ENCODE measurements around the gene TLR4. TPM values are rescaled to one million over a fixed set of nuclear protein-coding genes. Genes with fewer than 3 reads are reported as not detected.

Gene TLR4
- total and polyA plus RNA-seq, 2 of the 4 experiments (the other 2 are of a cell fraction), result under 0.01 TPM; not detected in 1

DNA sequence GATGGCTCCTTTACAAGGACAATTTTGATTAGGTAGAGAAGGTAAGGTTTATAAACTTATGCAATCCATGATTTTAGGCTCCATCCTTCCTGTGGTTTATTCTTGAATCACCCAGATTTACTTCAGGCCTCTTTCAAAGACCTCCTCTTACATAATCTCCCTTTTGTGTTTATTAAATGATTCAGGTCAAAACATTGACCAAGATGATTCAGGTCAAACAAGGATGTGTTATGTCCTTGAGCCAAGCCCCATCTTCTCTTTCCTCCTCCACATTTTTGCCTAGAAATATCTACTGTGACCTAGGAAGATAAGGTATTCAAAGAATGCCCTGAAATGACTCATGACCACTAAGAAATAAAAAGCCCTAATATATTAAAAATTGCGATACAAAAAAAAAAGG is 31.8 kb upstream of the TLR4 start:
- H3K27ac ChIP-seq (ENCODE audit: insufficient read depth, low read length), result no peak overlapping the region
- dilution Hi-C loops (cut with HindIII; ENCODE audit: low sequenced_read_pairs, unreplicated experiment), result no loop called here
- TF ChIP-seq RCOR1 (IDR thresholded peaks at IDR 0.05; ENCODE audit: insufficient replicate concordance, low read length), result no peak
- no peak for TF ChIP-seq CTCF (conservative IDR thresholded peaks at IDR 0.05; ENCODE audit: low read depth, low read length)
- no peak for TF ChIP-seq RAD21 (IDR thresholded peaks at IDR 0.05; ENCODE audit: low read length)
- no peak for TF ChIP-seq CEBPB (IDR thresholded peaks at IDR 0.05; ENCODE audit: low read depth, low read length)
- no peak for TF ChIP-seq ELK1 (IDR thresholded peaks at IDR 0.05; ENCODE audit: borderline replicate concordance, low read depth, low read length)
- no peak for TF ChIP-seq POLR2A (IDR thresholded peaks at IDR 0.05; ENCODE audit: low read depth, low read length)
- TF ChIP-seq RFX5 (IDR thresholded peaks at IDR 0.05; ENCODE audit: low read depth, low read length), result no peak
- TF ChIP-seq, protein P1, sequence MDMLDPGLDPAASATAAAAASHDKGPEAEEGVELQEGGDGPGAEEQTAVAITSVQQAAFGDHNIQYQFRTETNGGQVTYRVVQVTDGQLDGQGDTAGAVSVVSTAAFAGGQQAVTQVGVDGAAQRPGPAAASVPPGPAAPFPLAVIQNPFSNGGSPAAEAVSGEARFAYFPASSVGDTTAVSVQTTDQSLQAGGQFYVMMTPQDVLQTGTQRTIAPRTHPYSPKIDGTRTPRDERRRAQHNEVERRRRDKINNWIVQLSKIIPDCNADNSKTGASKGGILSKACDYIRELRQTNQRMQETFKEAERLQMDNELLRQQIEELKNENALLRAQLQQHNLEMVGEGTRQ (IDR thresholded peaks at IDR 0.05; ENCODE audit: low read depth, low read length), result no peak
- no peak for TF ChIP-seq SMC3 (IDR thresholded peaks at IDR 0.05; ENCODE audit: low read depth, low read length)
- no peak for TF ChIP-seq BHLHE40 (IDR thresholded peaks at IDR 0.05; ENCODE audit: low read depth, low read length)
- no peak for TF ChIP-seq MAFK (IDR thresholded peaks at IDR 0.05; ENCODE audit: low read depth, low read length)
- TF ChIP-seq MXI1 (IDR thresholded peaks at IDR 0.05; ENCODE audit: borderline replicate concordance, low read depth, low read length), result no peak
- TF ChIP-seq FOS (IDR thresholded peaks at IDR 0.05; ENCODE audit: low read depth, low read length), result no peak
- no peak for TF ChIP-seq CHD1 (IDR thresholded peaks at IDR 0.05; ENCODE audit: low read depth, low read length)
- no peak for TF ChIP-seq MAZ (IDR thresholded peaks at IDR 0.05; ENCODE audit: borderline replicate concordance, low read depth, low read length)
- TF ChIP-seq NFE2L2 (IDR thresholded peaks at IDR 0.05; ENCODE audit: low read depth, low read length), result no peak
- POLR2A ChIA-PET (ENCODE audit: unreplicated experiment), result no interaction called here
- no CpG with 5 or more reads among the region's 1 CpG for WGBS, 2 experiments (ENCODE audit: extremely low coverage in 2 of 2, insufficient read length in 1 of 2)
- H3K4me2 ChIP-seq (ENCODE audit: low read depth, low read length), result no peak overlapping the region
- no peak overlapping the region for H3K18ac ChIP-seq (ENCODE audit: low read depth, low read length)
- no peaks in the 10 kb centered on the region for H3K4me1 ChIP-seq (ENCODE audit: control insufficient read depth, insufficient read depth, low read length)
- no peak overlapping the region for H2AFZ ChIP-seq (replicated peaks; ENCODE audit: low read length, poor library complexity)
- no peaks in the 10 kb centered on the region for H3K79me1 ChIP-seq (ENCODE audit: low read depth in 1 of 2, low read length in 2 of 2)
- no peaks in the 10 kb centered on the region for H3K36me3 ChIP-seq (ENCODE audit: control insufficient read depth, insufficient read depth, low read length)
- H3K9me3 ChIP-seq (ENCODE audit: control insufficient read depth, insufficient read depth, low read length), result peaks cover 9% of the 10 kb centered on the region; the same call in 1 of the 2 replicates
- ATAC-seq (ENCODE audit: low read depth) (no peak), DNase-seq (no peak)
- H4K20me1 ChIP-seq (ENCODE audit: insufficient read depth, low read length), result no peaks in the 10 kb centered on the region
- no peak overlapping the region for H3K4ac ChIP-seq (ENCODE audit: low read depth, low read length)
- H4K91ac ChIP-seq (ENCODE audit: insufficient read depth, low read depth, low read length), result no peak overlapping the region
- H3K27me3 ChIP-seq (ENCODE audit: control insufficient read depth, insufficient read depth, low read length), result no peaks in the 10 kb centered on the region
- CTCF ChIA-PET, result no interaction called here
- no peak overlapping the region for H3K56ac ChIP-seq (ENCODE audit: extremely low read depth, insufficient read depth, low read length)
- intact Hi-C loops (cut with micrococcal nuclease), result no loop called here
- H2BK20ac ChIP-seq (ENCODE audit: low read depth, low read length), result no peak overlapping the region
- no peak overlapping the region for H4K5ac ChIP-seq (ENCODE audit: low read depth, low read length)
- H3K9me1 ChIP-seq (ENCODE audit: insufficient read depth, low read length), result no peaks in the 10 kb centered on the region
- no peak overlapping the region for H2AK9ac ChIP-seq (replicated peaks; ENCODE audit: low read depth, low read length, poor library complexity)
- no peak overlapping the region for H2BK15ac ChIP-seq (ENCODE audit: low read depth, low read length)
- BruUV-seq (replicated peaks), result no TSS peak
- no peak overlapping the region for H3K14ac ChIP-seq (replicated peaks; ENCODE audit: low read depth, low read length)
- no peak overlapping the region for H2BK5ac ChIP-seq (ENCODE audit: low read depth, low read length, poor library complexity, severe bottlenecking)
- no peak overlapping the region for H2AK5ac ChIP-seq (ENCODE audit: low read depth, low read length)
- H3K23ac ChIP-seq (ENCODE audit: low read depth, low read length), result no peak overlapping the region
- no peak overlapping the region for H3K4me3 ChIP-seq (ENCODE audit: insufficient read depth, low read depth, low read length)
- no peak overlapping the region for H2BK120ac ChIP-seq (ENCODE audit: low read depth, low read length)
- in situ Hi-C loops (cut with MboI; ENCODE audit: low sequenced_read_pairs), result no loop called here
- no peak overlapping the region for H3K9ac ChIP-seq (ENCODE audit: low read depth, low read length)
- no peak overlapping the region for H4K8ac ChIP-seq (ENCODE audit: low read depth in 2 of 2, low read length in 2 of 2)
